ES-I3 (cell line): ENCODE results near the gene ANKRD63.

Experiments
- H3K36me3 ChIP-seq: 2 replicates; pipeline ENCODE4 v1.6.1; 2013; ENCODE audit warnings: mild to moderate bottlenecking, low read length, control low read depth, moderate library complexity; ENCODE audit not compliant: insufficient read depth
- H3K4me1 ChIP-seq: 2 replicates; pipeline ENCODE4 v1.6.1; 2013; ENCODE audit warnings: mild to moderate bottlenecking, control low read depth, low read length; ENCODE audit not compliant: insufficient read depth
- H3K9ac ChIP-seq: 2 replicates; pipeline ENCODE4 v1.6.1; 2013; ENCODE audit warnings: low read depth, mild to moderate bottlenecking, low read length, moderate library complexity
- H3K9me3 ChIP-seq: 2 replicates; pipeline ENCODE4 v1.6.1; 2013; ENCODE audit warnings: mild to moderate bottlenecking, low read length, moderate library complexity; ENCODE audit not compliant: control insufficient read depth, insufficient read depth

The ANKRD63 gene

GRCh38 chr15:40255033-40255432 lies 27.8 kb downstream of the ANKRD63 start:
- Histone ChIP-seq H3K9ac (no peak overlapping the region), H3K4me1 (peaks cover 24% of the 10 kb centered on the region), H3K9me3 (no peaks in the 10 kb centered on the region), H3K36me3 (no peaks in the 10 kb centered on the region)

DNA sequence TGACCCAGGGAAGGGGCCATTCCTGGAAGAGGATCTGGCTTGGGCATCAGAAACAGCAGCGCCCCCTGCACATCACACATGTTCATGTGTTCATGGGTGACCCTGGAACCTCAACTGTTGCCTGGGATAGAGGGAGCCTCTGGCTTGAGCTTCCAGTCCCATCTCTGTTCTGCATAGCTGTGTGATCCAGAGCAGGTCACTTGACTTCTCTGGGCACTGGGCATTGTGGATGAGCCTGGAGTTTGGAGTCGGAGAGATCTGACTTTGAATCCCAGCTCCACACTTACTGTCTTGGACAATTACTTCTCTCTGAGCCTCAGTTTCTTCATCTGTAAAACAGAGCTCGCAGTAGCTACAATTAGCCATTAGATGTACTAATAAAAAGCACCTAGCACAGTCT lies 28.4 kb downstream of the ANKRD63 start:
- Histone ChIP-seq H3K9me3 (no peaks in the 10 kb centered on the region), H3K36me3 (no peaks in the 10 kb centered on the region), H3K4me1 (peaks cover 24% of the 10 kb centered on the region), H3K9ac (no peak overlapping the region)

DNA sequence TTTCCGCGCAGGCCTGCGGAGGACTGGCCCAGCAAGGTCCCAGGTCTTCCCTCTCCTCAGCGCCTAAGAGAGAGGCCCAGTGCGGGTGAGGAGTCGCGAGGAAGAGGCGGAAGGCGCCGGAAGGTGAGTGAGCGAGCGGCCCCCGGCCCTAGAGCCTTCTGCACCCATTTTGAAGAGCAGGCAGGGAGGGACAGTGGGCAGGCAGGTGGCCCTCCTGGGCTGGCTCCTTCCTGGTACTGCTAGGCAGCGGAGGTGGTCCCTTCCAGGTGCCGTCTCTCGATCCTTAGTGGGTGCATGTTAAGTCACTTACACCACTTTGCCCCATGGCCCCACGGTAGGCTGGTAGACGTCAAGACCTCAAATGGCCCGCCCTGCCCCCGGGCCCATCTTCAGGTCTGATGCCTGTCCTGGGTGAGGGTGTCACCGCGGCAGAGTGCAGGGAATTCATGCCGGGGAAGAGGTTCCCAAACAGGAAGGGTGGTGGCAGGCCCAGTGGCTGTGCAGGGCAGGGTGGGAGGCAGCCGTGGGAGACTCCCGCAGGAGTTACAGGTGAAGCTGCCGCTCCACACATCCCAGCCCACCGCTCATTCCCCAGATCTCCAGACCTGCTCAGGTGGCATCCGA lies 29.6 kb downstream of the ANKRD63 start:
- peak overlapping the region; percentile 61 for H3K9ac ChIP-seq
- H3K9me3 ChIP-seq: no peaks in the 10 kb centered on the region
- H3K4me1 ChIP-seq: peaks cover 14% of the 10 kb centered on the region; the same call in 1 of the 2 replicates
- no peaks in the 10 kb centered on the region for H3K36me3 ChIP-seq

GRCh38 chr15:40252438-40253166 lies 30.3 kb downstream of the ANKRD63 start:
- H3K36me3 ChIP-seq: no peaks in the 10 kb centered on the region
- no peaks in the 10 kb centered on the region for H3K9me3 ChIP-seq
- H3K9ac ChIP-seq: peak overlapping the region; percentile 61
- H3K4me1 ChIP-seq: peaks cover 10% of the 10 kb centered on the region; the same call in 1 of the 2 replicates

- Histone ChIP-seq H3K36me3 (no peaks in the 10 kb centered on the region), H3K4me1 (peaks cover 5% of the 10 kb centered on the region; the same call in 1 of the 2 replicates), H3K9me3 (no peaks in the 10 kb centered on the region), H3K9ac (peak overlapping the region; percentile 61; the same call in 1 of the 2 replicates)
Observed at GRCh38 chr15:40252141-40252437, 30.8 kb downstream of the ANKRD63 start.

DNA sequence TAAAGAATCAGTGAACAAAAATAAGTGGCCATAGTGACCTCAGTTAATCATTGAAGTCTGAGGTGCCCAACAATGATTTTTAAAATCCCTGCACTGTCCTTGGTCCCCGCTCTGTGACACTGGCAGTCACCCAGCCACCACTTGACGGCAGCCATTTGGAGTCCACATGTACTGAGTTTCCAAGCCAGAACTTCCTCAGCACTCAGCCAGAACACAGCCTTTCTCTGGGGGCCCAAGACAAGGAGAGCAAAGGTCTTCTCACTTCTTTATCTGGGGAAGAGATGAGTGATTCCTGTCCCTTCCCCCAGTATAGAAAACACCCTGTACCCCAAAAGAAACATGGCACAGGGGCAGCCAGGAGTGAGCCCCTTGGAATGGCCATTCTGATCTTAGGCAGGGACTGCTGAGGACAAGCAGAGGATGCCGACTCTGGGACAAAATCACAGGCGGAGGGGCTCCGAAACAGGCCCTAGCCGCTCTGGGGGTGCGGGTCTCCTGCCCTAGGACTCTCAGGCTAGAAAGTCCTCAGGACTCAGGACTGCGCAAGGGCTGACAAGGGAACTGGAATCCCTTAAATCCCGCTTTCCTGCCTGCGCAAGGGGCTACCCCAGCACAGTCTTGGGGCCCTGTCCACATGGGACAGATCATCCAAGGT lies 31.3 kb downstream of the ANKRD63 start:
- Histone ChIP-seq H3K4me1 (peaks cover 5% of the 10 kb centered on the region; the same call in 1 of the 2 replicates), H3K36me3 (no peaks in the 10 kb centered on the region), H3K9ac (no peak overlapping the region), H3K9me3 (no peaks in the 10 kb centered on the region)

- H3K4me1 ChIP-seq: no peaks in the 10 kb centered on the region; the same call in 1 of the 2 replicates
- H3K36me3 ChIP-seq: no peaks in the 10 kb centered on the region
- H3K9me3 ChIP-seq: no peaks in the 10 kb centered on the region
- no peak overlapping the region for H3K9ac ChIP-seq
Observed at GRCh38 chr15:40250771-40251483, 31.9 kb downstream of the ANKRD63 start.

DNA sequence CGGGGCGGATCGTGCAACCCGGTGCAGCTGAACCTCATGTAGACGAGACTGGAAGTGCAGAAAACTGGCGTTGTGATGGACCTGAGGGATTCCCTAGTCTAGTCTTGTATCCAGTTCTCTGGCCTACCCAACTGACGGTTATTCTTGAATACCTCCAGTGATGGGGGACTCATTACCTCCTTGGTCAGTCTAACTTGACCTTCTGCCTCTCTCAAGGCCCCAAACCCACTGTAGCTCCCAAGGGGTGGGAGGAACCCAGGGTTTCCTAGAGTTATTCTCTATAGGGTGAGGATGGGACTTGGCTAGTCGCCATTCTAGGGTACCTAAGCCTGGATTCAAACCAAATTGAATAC lies 32.6 kb downstream of the ANKRD63 start:
- no peaks in the 10 kb centered on the region for H3K9me3 ChIP-seq
- H3K9ac ChIP-seq: no peak overlapping the region
- no peaks in the 10 kb centered on the region; the same call in 1 of the 2 replicates for H3K4me1 ChIP-seq
- H3K36me3 ChIP-seq: no peaks in the 10 kb centered on the region

GRCh38 chr15:40249477-40250303 lies 33.2 kb downstream of the ANKRD63 start:
- Histone ChIP-seq H3K4me1 (no peaks in the 10 kb centered on the region; the same call in 1 of the 2 replicates), H3K36me3 (no peaks in the 10 kb centered on the region), H3K9me3 (no peaks in the 10 kb centered on the region), H3K9ac (no peak overlapping the region)

- Histone ChIP-seq H3K9ac (no peak overlapping the region), H3K4me1 (no peaks in the 10 kb centered on the region; the same call in 1 of the 2 replicates), H3K9me3 (no peaks in the 10 kb centered on the region)
Observed at GRCh38 chr15:40248006-40248783, 34.7 kb downstream of the ANKRD63 start.

GRCh38 chr15:40247406-40247971 lies 35.4 kb downstream of the ANKRD63 start:
- Histone ChIP-seq H3K36me3 (no peaks in the 10 kb centered on the region), H3K9ac (no peak overlapping the region), H3K4me1 (no peaks in the 10 kb centered on the region), H3K9me3 (no peaks in the 10 kb centered on the region)

More at GRCh38 chr15:40248006-40248783, 34.7 kb downstream of the ANKRD63 start:
- H3K36me3 ChIP-seq: no peaks in the 10 kb centered on the region

GRCh38 chr15:40246496-40247280 lies 36.2 kb downstream of the ANKRD63 start:
- Histone ChIP-seq H3K4me1 (no peaks in the 10 kb centered on the region), H3K9me3 (no peaks in the 10 kb centered on the region)

More at GRCh38 chr15:40246496-40247280, 36.2 kb downstream of the ANKRD63 start:
- no peak overlapping the region for H3K9ac ChIP-seq
- H3K36me3 ChIP-seq: no peaks in the 10 kb centered on the region
